PC-9 (cell line): ENCODE results near the gene KCNIP1.

Source experiments
- CTCF ChIP-seq: fragments of 200-600 bp; sonication (generic); conservative IDR thresholded peaks from 2 replicates; pipeline ENCODE4 v1.6.1; 2017; ENCODE audit warnings: mixed run types, antibody characterized with exemption, mild to moderate bottlenecking, moderate library complexity
- EZH2 ChIP-seq: fragments of 200-600 bp; sonication (generic); IDR thresholded peaks from 2 replicates; pipeline ENCODE4 v1.8.0; 2017; ENCODE audit warnings: antibody characterized with exemption, low read depth

GRCh38 chr5:170785416-170785815, 281.6 kb downstream of the KCNIP1 start:
- TF ChIP-seq CTCF: no peak
- no peak for TF ChIP-seq EZH2
